Gastrocnemius medialis (tissue), 4 donors: ENCODE measurements around the gene PRR19.

Experiments
- CTCF ChIP-seq, 5 experiments: fragments of 450-650 bp in 3 of 5; fragments of 200-600 bp in 2 of 5; sonication (generic) in 2 of 5; IDR thresholded peaks in 4 of 5; conservative IDR thresholded peaks in 1 of 5; 1 replicate in 4 of 5; 2 replicates in 1 of 5; pipeline ENCODE4 v1.5.1; 2016 to 2019; ENCODE audit warnings: antibody characterized with exemption in 5 of 5, mild to moderate bottlenecking in 3 of 5, moderate library complexity in 3 of 5
- POLR2A ChIP-seq, 2 donors: fragments of 450-650 bp; IDR thresholded peaks; one replicate each; pipeline ENCODE4 v1.6.1; 2017; ENCODE audit warnings: antibody characterized with exemption in 2 of 2, mild to moderate bottlenecking in 2 of 2, moderate library complexity in 2 of 2

- no peak for TF ChIP-seq CTCF (IDR thresholded peaks at IDR 0.05 in 4 of 5, conservative IDR thresholded peaks at IDR 0.05 in 1 of 5)
- no peak for TF ChIP-seq POLR2A (IDR thresholded peaks at IDR 0.05)
Measured at GRCh38 chr19:42293948-42294347, 8.0 kb upstream of the PRR19 start.
